ENCODE measurements around the gene CCL15. TPM values are rescaled to one million over a fixed set of nuclear protein-coding genes. Genes with fewer than 3 reads are reported as not detected.
A peak's percentile ranks its signal among the peaks of the same experiment; 100 is the strongest.

CCL15 gene
- total and polyA plus RNA-seq, 2 of the 13 experiments (the other 11 are each of a cell fraction or from before 2014, with no cell fraction given) = 29.2 to 45.9 TPM

- TF ChIP-seq HMGXB4 (CRISPR knock-in tag; IDR thresholded peaks at IDR 0.05; ENCODE audit: borderline replicate concordance in 1 of 2, low read depth in 1 of 2) = peak in 1 of 2 experiments; percentile 30; a peak in 2 of 4 replicates
- no peak for TF ChIP-seq NFYB (CRISPR knock-in tag; IDR thresholded peaks at IDR 0.05)
- peak; percentile 57 for TF ChIP-seq PAXIP1 (CRISPR knock-in tag; conservative IDR thresholded peaks at IDR 0.05)
- no peak for TF ChIP-seq PHF20 (CRISPR knock-in tag; IDR thresholded peaks at IDR 0.05)
- TF ChIP-seq NR2F2 (IDR thresholded peaks at IDR 0.05; ENCODE audit: borderline replicate concordance, low read depth) = peak; percentile 29; the same call in 1 of the 2 replicates
- TF ChIP-seq AFF4 (CRISPR knock-in tag; IDR thresholded peaks at IDR 0.05) = 0 out of 2 replicates have a peak, but pooled peaks have one; percentile 16
- TF ChIP-seq KDM1A (CRISPR knock-in tag; IDR thresholded peaks at IDR 0.05) = no peak
- TF ChIP-seq GATA4 (IDR thresholded peaks at IDR 0.05; ENCODE audit: borderline replicate concordance, low read depth) = peak; percentile 41; the same call in 1 of the 2 replicates
- peak; percentile 95 for TF ChIP-seq ZMYM4 (CRISPR knock-in tag; IDR thresholded peaks at IDR 0.05)
- TF ChIP-seq ZBTB34 (CRISPR knock-in tag; IDR thresholded peaks at IDR 0.05) = 0 out of 2 replicates have a peak, but pooled peaks have one; percentile 62
- TF ChIP-seq NFIB (CRISPR knock-in tag; IDR thresholded peaks at IDR 0.05; ENCODE audit: borderline replicate concordance) = no peak
- peak; percentile 49; the same call in 1 of the 2 replicates for TF ChIP-seq ZNF510 (CRISPR knock-in tag; IDR thresholded peaks at IDR 0.05; ENCODE audit: low read depth)
- no peak for TF ChIP-seq GLI4 (CRISPR knock-in tag; IDR thresholded peaks at IDR 0.05; ENCODE audit: borderline replicate concordance)
- TF ChIP-seq TIGD3 (CRISPR knock-in tag; IDR thresholded peaks at IDR 0.05; ENCODE audit: borderline replicate concordance) = no peak
These were observed 680 bp upstream of the CCL15 start (continued) for GRCh38 chr17:36001862-36002603.
